Esophagus squamous epithelium (tissue), 5 donors: ENCODE measurements around the gene ALG9. TPM values are rescaled to one million over a fixed set of nuclear protein-coding genes. Genes with fewer than 3 reads are reported as not detected.

Experiments
- DNase-seq: peaks from one replicate; lab custom pipeline; 2025; lab: John Stamatoyannopoulos, UW
- H3K27ac ChIP-seq, 4 donors: fragments of 200-600 bp; sonication (generic); one replicate each; pipeline ENCODE4 v1.5.1; 2016 to 2019; ENCODE audit warnings: mild to moderate bottlenecking in 1 of 4
- H3K27me3 ChIP-seq, 4 donors: fragments of 200-600 bp; sonication (generic); 1 replicate in 3 of 4; 2 replicates in 1 of 4; pipeline versions ENCODE4 v1.5.1 to v1.6.0; 2017 to 2021; ENCODE audit warnings: antibody characterized with exemption in 1 of 4
- H3K36me3 ChIP-seq, 3 donors: fragments of 200-600 bp; sonication (generic); one replicate each; pipeline ENCODE4 v1.5.1; 2016 to 2019
- H3K4me1 ChIP-seq, 3 donors: fragments of 200-600 bp; sonication (generic); one replicate each; pipeline ENCODE4 v1.5.1; 2017 to 2019
- H3K4me3 ChIP-seq, 4 donors: fragments of 200-600 bp; sonication (generic); 1 replicate in 3 of 4; 2 replicates in 1 of 4; pipeline ENCODE4 v1.5.1; 2016 to 2019; ENCODE audit warnings: mild to moderate bottlenecking in 2 of 4, moderate library complexity in 1 of 4
- H3K9me3 ChIP-seq, 3 donors: fragments of 200-600 bp; sonication (generic); one replicate each; pipeline ENCODE4 v1.5.1; 2016 to 2019
- CTCF ChIP-seq, 6 experiments: fragments of 450-650 bp in 4 of 6; fragments of 200-600 bp in 2 of 6; sonication (generic) in 2 of 6; IDR thresholded peaks; one replicate each; pipeline ENCODE4 v1.5.1; 2016 to 2019; ENCODE audit warnings: antibody characterized with exemption in 6 of 6, mild to moderate bottlenecking in 4 of 6, moderate library complexity in 4 of 6
- POLR2A ChIP-seq, 4 donors: fragments of 450-650 bp; IDR thresholded peaks; one replicate each; pipeline ENCODE4 v1.6.1; 2017; ENCODE audit warnings: antibody characterized with exemption in 4 of 4, mild to moderate bottlenecking in 4 of 4, moderate library complexity in 3 of 4
- WGBS, 2 donors: methylation state at CpG; one replicate each; pipeline ENCODE4 v1.1.5; 2018; 5-methylcytosine and 5-hydroxymethylcytosine counted together
- intact Hi-C: fragments of 100-400 bp; cut with DNase I; formaldehyde crosslinking; loops from one replicate; pipeline ENCODE4 v1.15.0; 2022
- total RNA-seq, 4 donors: library from RNA; depleted of rRNA; stranded (reverse); fragments of >200 nt; gene quantifications; one replicate each; pipeline ENCODE4 v1.1.0, GENCODE V29; 2016
- donor health status: DM: yes; HTN: yes; CAD: no.

The ALG9 gene
- total RNA-seq, 4 donors from 2014 or later = 18.7 to 29.4 (median 21.8) TPM

- 84 to 85% methylated on average over 5 of the region's 5 CpGs for WGBS, 2 donors
- H3K9me3 ChIP-seq = no peaks in the 10 kb centered on the region
- DNase-seq = no peak
- no peak overlapping the region for H3K27ac ChIP-seq
- H3K27me3 ChIP-seq = no peaks in the 10 kb centered on the region
- intact Hi-C loops = no loop called here
- H3K4me3 ChIP-seq = no peak overlapping the region
- no peaks in the 10 kb centered on the region for H3K4me1 ChIP-seq
- no peak for TF ChIP-seq CTCF (IDR thresholded peaks at IDR 0.05)
- TF ChIP-seq POLR2A (IDR thresholded peaks at IDR 0.05) = no peak
- peaks cover 0 to 77% (median 3%) of the 10 kb centered on the region in 3 donors for H3K36me3 ChIP-seq
Observed at GRCh38 chr11:111829185-111829968, 42.0 kb downstream of the ALG9 start.

GRCh38 chr11:111826322-111826950, 44.9 kb downstream of the ALG9 start:
- Histone ChIP-seq H3K27me3 (no peaks in the 10 kb centered on the region), H3K36me3 (peaks cover 0 to 58% (median 3%) of the 10 kb centered on the region in 3 donors), H3K4me3 (no peak overlapping the region), H3K4me1 (no peaks in the 10 kb centered on the region), H3K27ac (no peak overlapping the region), H3K9me3 (no peaks in the 10 kb centered on the region)
- WGBS, 2 donors = 92 to 98% methylated on average over 2 of the region's 2 CpGs
- TF ChIP-seq CTCF (IDR thresholded peaks at IDR 0.05) (no peak), POLR2A (IDR thresholded peaks at IDR 0.05) (no peak)
- DNase-seq = no peak
- intact Hi-C loops = no loop called here

GRCh38 chr11:111823629-111824028, 47.8 kb downstream of the ALG9 start:
- no peak overlapping the region for H3K27ac ChIP-seq
- peaks cover 0 to 30% (median 0%) of the 10 kb centered on the region in 3 donors for H3K36me3 ChIP-seq
- intact Hi-C loops = no loop called here
- H3K9me3 ChIP-seq = no peaks in the 10 kb centered on the region
- H3K4me3 ChIP-seq = no peak overlapping the region
- no peak for TF ChIP-seq CTCF (IDR thresholded peaks at IDR 0.05)
- TF ChIP-seq POLR2A (IDR thresholded peaks at IDR 0.05) = no peak
- peaks cover 5 to 16% (median 8%) of the 10 kb centered on the region in 3 donors for H3K4me1 ChIP-seq
- no peaks in the 10 kb centered on the region for H3K27me3 ChIP-seq
- DNase-seq = no peak

- H3K27ac ChIP-seq = no peak overlapping the region
- H3K4me3 ChIP-seq = no peak overlapping the region
- no peaks in the 10 kb centered on the region for H3K27me3 ChIP-seq
- no peak for DNase-seq
- no peaks in the 10 kb centered on the region for H3K9me3 ChIP-seq
- intact Hi-C loops = no loop called here
- H3K36me3 ChIP-seq = peaks cover 0 to 26% (median 0%) of the 10 kb centered on the region in 3 donors
- TF ChIP-seq POLR2A (IDR thresholded peaks at IDR 0.05) (no peak), CTCF (IDR thresholded peaks at IDR 0.05) (no peak)
- peaks cover 5 to 17% (median 8%) of the 10 kb centered on the region in 3 donors for H3K4me1 ChIP-seq
- WGBS, 2 donors = 91 to 94% methylated on average over 1 of the region's 1 CpG
Observed at GRCh38 chr11:111823131-111823530, 48.2 kb downstream of the ALG9 start.

GRCh38 chr11:111819829-111820237, 51.5 kb downstream of the ALG9 start:
- Histone ChIP-seq H3K4me3 (no peak overlapping the region), H3K27ac (peak overlapping the region in 3 of 4 donors; percentile 59 to 83 (median 64)), H3K36me3 (peaks cover 0 to 20% (median 0%) of the 10 kb centered on the region in 3 donors), H3K4me1 (peaks cover 5 to 17% (median 8%) of the 10 kb centered on the region in 3 donors), H3K27me3 (no peaks in the 10 kb centered on the region), H3K9me3 (no peaks in the 10 kb centered on the region)
- intact Hi-C loops = no loop called here
- WGBS, 2 donors = 41 to 44% methylated on average over 3 of the region's 3 CpGs
- TF ChIP-seq POLR2A (IDR thresholded peaks at IDR 0.05) = no peak
- DNase-seq = no peak
